GM23338 (cell line): ENCODE results near the gene ARHGAP4. TPM values are rescaled to one million over a fixed set of nuclear protein-coding genes. Genes with fewer than 3 reads are reported as not detected.
A peak's percentile ranks its signal among the peaks of the same experiment; 100 is the strongest.

ENCODE experiments used
- ATAC-seq: fragments of 200-7000 bp; cut with Tn5 transposase; 3 replicates; pipeline ENCODE4 v1.9.1; 2020
- DNase-seq: peaks from one replicate; pipeline ENCODE4 v3.0.0-alpha.2; 2015; ENCODE audit warnings: low spot score
- H2AFZ ChIP-seq: fragments of 200-600 bp; sonication (generic); 2 replicates; pipeline ENCODE4 v1.8.0; 2016; ENCODE audit warnings: antibody characterized with exemption, mild to moderate bottlenecking, moderate library complexity
- H3F3A ChIP-seq: fragments of 200-600 bp; sonication (generic); replicated peaks from 2 replicates; pipeline ENCODE4 v1.8.0; 2017; ENCODE audit warnings: antibody characterized with exemption, mixed run types, low read depth
- H3K27ac ChIP-seq: fragments of 200-600 bp; sonication (generic); 2 replicates; pipeline ENCODE4 v1.6.1; 2016; ENCODE audit warnings: low read depth
- H3K27me3 ChIP-seq: fragments of 200-600 bp; sonication (generic); 2 replicates; pipeline ENCODE4 v1.8.0; 2016; ENCODE audit warnings: mild to moderate bottlenecking, mixed run types, moderate library complexity; ENCODE audit not compliant: insufficient read depth
- H3K36me3 ChIP-seq: fragments of 200-600 bp; sonication (generic); 2 replicates; pipeline ENCODE4 v1.8.0; 2016; ENCODE audit warnings: mild to moderate bottlenecking; ENCODE audit not compliant: insufficient read depth
- H3K4me1 ChIP-seq: fragments of 200-600 bp; sonication (generic); 2 replicates; pipeline ENCODE4 v1.8.0; 2016; ENCODE audit warnings: mild to moderate bottlenecking, moderate library complexity; ENCODE audit not compliant: insufficient read depth
- H3K4me2 ChIP-seq: fragments of 200-600 bp; sonication (generic); 2 replicates; pipeline ENCODE4 v1.7.1; 2017; ENCODE audit warnings: mixed run types
- H3K4me3 ChIP-seq: fragments of 200-600 bp; sonication (generic); 2 replicates; pipeline ENCODE4 v1.6.1; 2016; ENCODE audit warnings: mixed run types
- H3K79me2 ChIP-seq: fragments of 200-600 bp; sonication (generic); replicated peaks from 2 replicates; pipeline ENCODE4 v1.8.0; 2017; ENCODE audit warnings: mild to moderate bottlenecking; ENCODE audit not compliant: insufficient read depth
- H3K9me2 ChIP-seq: fragments of 200-600 bp; sonication (generic); 2 replicates; pipeline ENCODE4 v1.8.0; 2017; ENCODE audit not compliant: insufficient read depth
- H4K20me1 ChIP-seq: fragments of 200-600 bp; sonication (generic); replicated peaks from 2 replicates; pipeline ENCODE4 v1.8.0; 2017; ENCODE audit warnings: mild to moderate bottlenecking; ENCODE audit not compliant: insufficient read depth
- H3K27ac Mint-ChIP-seq: 2 replicates; pipeline ENCODE4 v1.8.0; 2020; ENCODE audit warnings: inconsistent platforms, mild to moderate bottlenecking, moderate library complexity, mixed read lengths
- H3K27me3 Mint-ChIP-seq: 3 replicates; pipeline ENCODE4 v1.8.0; 2022; ENCODE audit warnings: low read depth, mild to moderate bottlenecking, moderate library complexity, mixed read lengths, inconsistent platforms; ENCODE audit not compliant: insufficient read depth, poor library complexity
- H3K36me3 Mint-ChIP-seq: 3 replicates; pipeline ENCODE4 v1.8.0; 2021; ENCODE audit warnings: low read depth, mild to moderate bottlenecking, inconsistent platforms, moderate library complexity, mixed read lengths
- H3K4me1 Mint-ChIP-seq: 3 replicates; pipeline ENCODE4 v1.8.0; 2020; ENCODE audit warnings: mild to moderate bottlenecking, inconsistent platforms, mixed read lengths
- H3K4me3 Mint-ChIP-seq: 3 replicates; pipeline ENCODE4 v1.8.0; 2021; ENCODE audit warnings: moderate library complexity, mild to moderate bottlenecking, inconsistent platforms, mixed read lengths
- H3K9me3 Mint-ChIP-seq: 3 replicates; pipeline ENCODE4 v1.8.0; 2020; ENCODE audit warnings: moderate library complexity, mild to moderate bottlenecking, inconsistent platforms, mixed read lengths
- CREB1 ChIP-seq: fragments of 250-450 bp; sonication (Bioruptor Pico); IDR thresholded peaks from 2 replicates; pipeline ENCODE4 v1.5.0; 2020; ENCODE audit warnings: low read depth, mild to moderate bottlenecking, moderate library complexity
- CTCF ChIP-seq, 2 experiments: fragments of 200-600 bp in 1 of 2; sonication (generic) in 1 of 2; conservative IDR thresholded peaks; 2 replicates each; pipeline versions ENCODE4 v1.5.1 to v1.6.1; 2016 to 2017; ENCODE audit warnings: antibody characterized with exemption in 2 of 2, low read depth in 2 of 2, mild to moderate bottlenecking in 2 of 2, moderate library complexity in 1 of 2
- ETS1 ChIP-seq: IDR thresholded peaks from 2 replicates; pipeline ENCODE4 v1.6.1; 2016; ENCODE audit warnings: antibody characterized with exemption
- EZH2 ChIP-seq: fragments of 200-600 bp; sonication (generic); IDR thresholded peaks from one replicate; pipeline ENCODE4 v1.8.0; 2017; ENCODE audit warnings: antibody characterized with exemption, mild to moderate bottlenecking, low read depth; ENCODE audit not compliant: unreplicated experiment
- EZH2phosphoT487 ChIP-seq: fragments of 200-600 bp; sonication (generic); IDR thresholded peaks from one replicate; pipeline ENCODE4 v1.8.1; 2018; ENCODE audit warnings: antibody characterized with exemption; ENCODE audit not compliant: unreplicated experiment
- JUNB ChIP-seq: IDR thresholded peaks from one replicate; pipeline ENCODE4 v1.6.1; 2016; ENCODE audit warnings: antibody characterized with exemption; ENCODE audit not compliant: unreplicated experiment
- NANOG ChIP-seq: IDR thresholded peaks from 2 replicates; pipeline ENCODE4 v1.6.1; 2016; ENCODE audit warnings: antibody characterized with exemption, borderline replicate concordance
- POLR2AphosphoS5 ChIP-seq: IDR thresholded peaks from 2 replicates; pipeline ENCODE4 v1.6.1; 2016; ENCODE audit warnings: antibody characterized with exemption, low read depth
- STAT1 ChIP-seq: IDR thresholded peaks from one replicate; pipeline ENCODE4 v1.6.1; 2016; ENCODE audit warnings: antibody characterized with exemption; ENCODE audit not compliant: unreplicated experiment
- ZNF114 ChIP-seq: fragments of 250-450 bp; sonication (Bioruptor Pico); IDR thresholded peaks from 2 replicates; pipeline ENCODE4 v1.5.0; 2020; ENCODE audit warnings: mild to moderate bottlenecking, moderate library complexity
- ZNF331 ChIP-seq: fragments of 250-450 bp; sonication (Bioruptor Pico); IDR thresholded peaks from 2 replicates; pipeline ENCODE4 v1.5.0; 2020; ENCODE audit warnings: low read depth, mild to moderate bottlenecking, moderate library complexity
- ZNF462 ChIP-seq: fragments of 250-450 bp; sonication (Bioruptor Pico); IDR thresholded peaks from 2 replicates; pipeline ENCODE4 v1.5.0; 2020; ENCODE audit warnings: mild to moderate bottlenecking, moderate library complexity
- polyA plus RNA-seq: library from polyadenylated mRNA; unstranded; fragments of >200 nt; fragmentation: Nextera tagmentation; extraction: Ambion mirVana; gene quantifications from 2 replicates; pipeline ENCODE4 v1.2.1, GENCODE V29; 2016
- total RNA-seq: library from RNA; depleted of rRNA; stranded (reverse); fragments of >200 nt; shearing (Covaris generic); gene quantifications from 2 replicates; pipeline ENCODE4 v1.2.3, GENCODE V29; 2014
- TF ChIP-seq, protein P1 (sequence below): IDR thresholded peaks from one replicate; pipeline ENCODE4 v1.6.1; 2018; ENCODE audit warnings: antibody characterized with exemption; ENCODE audit not compliant: unreplicated experiment

ARHGAP4 gene
- total and polyA plus RNA-seq, 2 experiments from 2014 or later, result 21.5 to 59.5 TPM

DNA sequence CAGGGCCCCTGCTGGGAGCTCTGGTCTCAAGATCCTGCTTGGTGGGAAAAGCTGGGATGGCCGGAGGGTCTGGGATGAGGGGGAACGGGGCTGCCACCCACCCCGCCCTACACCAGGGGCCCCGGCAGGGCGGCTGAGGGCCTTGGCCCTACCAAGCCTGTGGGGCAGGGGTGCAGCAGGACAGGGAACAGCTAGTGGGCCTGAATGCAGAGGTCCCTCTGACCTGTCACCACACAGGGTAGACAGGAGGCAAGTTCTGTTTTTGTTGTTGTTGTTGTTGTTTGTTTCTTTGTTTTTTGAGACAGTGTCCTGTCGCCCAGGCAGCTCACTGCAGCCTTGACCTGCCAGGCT lies 18.7 kb upstream of the ARHGAP4 start:
- peaks cover 4% of the 10 kb centered on the region; the same call in 1 of the 2 replicates for H3K4me1 ChIP-seq
- no peaks in the 10 kb centered on the region for H3K9me2 ChIP-seq
- H3K27me3 ChIP-seq, result no peaks in the 10 kb centered on the region
- no peak overlapping the region for H3K27ac ChIP-seq
- no peaks in the 10 kb centered on the region for H3K36me3 ChIP-seq
- Mint-ChIP-seq H3K36me3 (peaks cover 15% of the 10 kb centered on the region), H3K9me3 (no peaks in the 10 kb centered on the region), H3K4me1 (peaks cover 30% of the 10 kb centered on the region), H3K27ac (no peak overlapping the region), H3K27me3 (peaks cover 5% of the 10 kb centered on the region), H3K4me3 (no peak overlapping the region)
- no peak overlapping the region for H3K4me2 ChIP-seq
- no peak overlapping the region for H2AFZ ChIP-seq
- H3F3A ChIP-seq, result no peaks in the 10 kb centered on the region
- no peaks in the 10 kb centered on the region for H4K20me1 ChIP-seq
- TF ChIP-seq ZNF114 (CRISPR knock-in tag) (no peak), JUNB (no peak), CTCF (conservative IDR thresholded peaks at IDR 0.05; ENCODE audit: low read depth in 2 of 2) (no peak), CREB1 (no peak), NANOG (no peak), STAT1 (no peak), ZNF331 (CRISPR knock-in tag) (no peak), ETS1 (no peak), EZH2 (no peak), POLR2AphosphoS5 (no peak), ZNF462 (CRISPR knock-in tag) (no peak), EZH2phosphoT487 (no peak)
- TF ChIP-seq, protein P1, sequence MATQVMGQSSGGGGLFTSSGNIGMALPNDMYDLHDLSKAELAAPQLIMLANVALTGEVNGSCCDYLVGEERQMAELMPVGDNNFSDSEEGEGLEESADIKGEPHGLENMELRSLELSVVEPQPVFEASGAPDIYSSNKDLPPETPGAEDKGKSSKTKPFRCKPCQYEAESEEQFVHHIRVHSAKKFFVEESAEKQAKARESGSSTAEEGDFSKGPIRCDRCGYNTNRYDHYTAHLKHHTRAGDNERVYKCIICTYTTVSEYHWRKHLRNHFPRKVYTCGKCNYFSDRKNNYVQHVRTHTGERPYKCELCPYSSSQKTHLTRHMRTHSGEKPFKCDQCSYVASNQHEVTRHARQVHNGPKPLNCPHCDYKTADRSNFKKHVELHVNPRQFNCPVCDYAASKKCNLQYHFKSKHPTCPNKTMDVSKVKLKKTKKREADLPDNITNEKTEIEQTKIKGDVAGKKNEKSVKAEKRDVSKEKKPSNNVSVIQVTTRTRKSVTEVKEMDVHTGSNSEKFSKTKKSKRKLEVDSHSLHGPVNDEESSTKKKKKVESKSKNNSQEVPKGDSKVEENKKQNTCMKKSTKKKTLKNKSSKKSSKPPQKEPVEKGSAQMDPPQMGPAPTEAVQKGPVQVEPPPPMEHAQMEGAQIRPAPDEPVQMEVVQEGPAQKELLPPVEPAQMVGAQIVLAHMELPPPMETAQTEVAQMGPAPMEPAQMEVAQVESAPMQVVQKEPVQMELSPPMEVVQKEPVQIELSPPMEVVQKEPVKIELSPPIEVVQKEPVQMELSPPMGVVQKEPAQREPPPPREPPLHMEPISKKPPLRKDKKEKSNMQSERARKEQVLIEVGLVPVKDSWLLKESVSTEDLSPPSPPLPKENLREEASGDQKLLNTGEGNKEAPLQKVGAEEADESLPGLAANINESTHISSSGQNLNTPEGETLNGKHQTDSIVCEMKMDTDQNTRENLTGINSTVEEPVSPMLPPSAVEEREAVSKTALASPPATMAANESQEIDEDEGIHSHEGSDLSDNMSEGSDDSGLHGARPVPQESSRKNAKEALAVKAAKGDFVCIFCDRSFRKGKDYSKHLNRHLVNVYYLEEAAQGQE, result no peak
- DNase-seq (no peak), ATAC-seq (peak; percentile 1)
- H3K4me3 ChIP-seq, result 0 out of 2 replicates have a peak overlapping the region, but pooled peaks have one; percentile 41
- no peaks in the 10 kb centered on the region for H3K79me2 ChIP-seq
